Psoas muscle (tissue), 8 donors: ENCODE results near the gene CCDC201. TPM values are rescaled to one million over a fixed set of nuclear protein-coding genes. Genes with fewer than 3 reads are reported as not detected.
"Not testable (repeated sequence)": the region's sequence is repeated elsewhere in the genome, so short reads cannot be mapped to it uniquely, and the experiment has no call there.

Source experiments
- ATAC-seq, 4 donors: fragments of 200-7000 bp; cut with Tn5 transposase; one replicate each; pipeline ENCODE4 v1.9.1; 2020; ENCODE audit warnings: moderate library complexity in 3 of 4, mild to moderate bottlenecking in 2 of 4
- DNase-seq, 2 donors: peaks; one replicate each; pipeline ENCODE4 v3.0.0-alpha.2; 2020
- H3K27ac ChIP-seq: fragments of 200-600 bp; one replicate; pipeline ENCODE4 v1.8.0; 2022
- H3K27me3 ChIP-seq, 3 donors: fragments of 200-600 bp in 1 of 3; one replicate each; pipeline versions ENCODE4 v1.6.1 to v1.8.0; 2013 to 2022; ENCODE audit warnings: low read length in 2 of 3, mild to moderate bottlenecking in 2 of 3, moderate library complexity in 1 of 3; ENCODE audit not compliant: insufficient read depth in 3 of 3
- H3K36me3 ChIP-seq, 2 donors: fragments of 200-600 bp in 1 of 2; one replicate each; pipeline versions ENCODE4 v1.6.1 to v1.8.0; 2013 to 2022; ENCODE audit warnings: low read depth in 1 of 2, mild to moderate bottlenecking in 1 of 2, moderate library complexity in 1 of 2; ENCODE audit not compliant: insufficient read depth in 1 of 2
- H3K4me1 ChIP-seq: fragments of 200-600 bp; one replicate; pipeline ENCODE4 v1.8.0; 2022
- H3K4me3 ChIP-seq: fragments of 200-600 bp; one replicate; pipeline ENCODE4 v1.8.0; 2022; ENCODE audit warnings: mild to moderate bottlenecking
- H3K9me3 ChIP-seq: fragments of 200-600 bp; one replicate; pipeline ENCODE4 v1.8.0; 2022
- WGBS, 3 donors: extraction: QIAGEN DNeasy Blood & Tissue Kit; methylation state at CpG; one replicate each; pipeline versions ENCODE4 v1.1.6 to v1.1.7; 2013; 5-methylcytosine and 5-hydroxymethylcytosine counted together
- intact Hi-C, 2 donors: fragments of 100-400 bp; cut with DNase I; formaldehyde crosslinking; loops; one replicate each; pipeline versions ENCODE4 v1.11.0 to v1.14.2; 2022
- polyA plus RNA-seq, 3 donors: library from polyadenylated mRNA; stranded (reverse); fragments of 200-250 nt; gene quantifications; one replicate each; pipeline ENCODE4 v1.2.3, GENCODE V29; 2013
- total RNA-seq, 4 donors: library from RNA; stranded (reverse); fragmentation: NEBNext Ultra II Directional in 2 of 4; extraction: Animal tissue kit (Norgen Biotek cat#: 25700) in 2 of 4; gene quantifications; one replicate each; pipeline versions ENCODE4 v1.2.1 to v1.2.4, GENCODE V29; 2021 to 2023
- donor health status: healthy with polysubstance abuse.
- donor health status: DM: no; HTN: no; CAD: no; lungs with moderate emphysema.
- donor health status: Bipolar disorder and iron deficiency.
- donor health status: healthy.
- donor health status: DM: yes; HTN: yes; CAD: no.
- donor health status: DM: no; HTN: no; CAD: no.
- donor health status: DM: no; HTN: no; CAD: no.
- donor health status: DM: yes; HTN: yes; CAD: no.

Gene CCDC201
- total and polyA plus RNA-seq, 7 donors, result not detected

DNA sequence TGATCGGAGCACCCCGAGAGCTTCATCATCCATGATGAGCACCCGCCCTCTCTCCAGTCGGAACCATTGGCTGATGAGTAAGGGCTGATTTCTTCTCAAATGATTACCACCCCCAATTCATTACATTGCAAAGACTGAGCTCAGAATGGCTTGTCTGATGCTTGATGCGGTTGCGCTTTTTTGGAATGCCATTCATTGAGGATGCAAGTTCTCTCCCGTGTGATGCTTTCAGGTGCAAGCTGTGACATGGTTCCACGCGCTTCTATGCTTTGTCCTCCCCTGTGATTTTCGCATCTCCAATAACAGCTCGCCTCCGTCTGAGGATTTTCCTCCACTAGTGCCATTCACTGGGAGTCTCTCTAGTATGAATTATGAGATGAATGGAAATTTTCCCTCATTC lies 43.0 kb downstream of the CCDC201 start:
- H3K36me3 ChIP-seq, intact Hi-C loops, ATAC-seq, H3K27ac ChIP-seq, DNase-seq, H3K9me3 ChIP-seq, H3K4me1 ChIP-seq, H3K4me3 ChIP-seq, H3K27me3 ChIP-seq: not testable (repeated sequence)
- WGBS, 3 donors, result 87 to 92% (median 89%) methylated on average over 12 of the region's 12 CpGs

DNA sequence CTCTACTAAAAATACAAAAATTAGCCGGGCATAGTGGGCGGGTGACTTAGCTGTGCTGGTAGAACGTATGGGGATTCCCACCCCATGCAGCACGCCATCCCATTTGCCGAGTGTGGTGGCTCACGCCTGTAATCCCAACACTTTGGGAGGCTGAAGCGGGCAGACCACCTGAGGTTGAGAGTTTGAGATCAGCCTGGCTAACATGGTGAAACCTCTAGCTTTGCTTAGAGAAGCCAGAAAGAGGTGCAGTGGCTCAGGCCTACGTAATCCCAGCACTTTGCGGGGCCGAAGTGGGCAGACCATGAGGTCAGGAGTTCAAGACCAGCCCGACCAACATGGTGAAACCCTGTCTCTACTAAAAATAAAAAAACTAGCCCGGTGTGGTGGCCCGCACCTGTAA lies 45.2 kb downstream of the CCDC201 start:
- H3K27me3 ChIP-seq, H3K36me3 ChIP-seq, H3K27ac ChIP-seq, intact Hi-C loops, H3K4me3 ChIP-seq, ATAC-seq, H3K9me3 ChIP-seq, DNase-seq, H3K4me1 ChIP-seq: not testable (repeated sequence)
- WGBS, 3 donors, result 89 to 93% (median 91%) methylated on average over 13 of the region's 13 CpGs

DNA sequence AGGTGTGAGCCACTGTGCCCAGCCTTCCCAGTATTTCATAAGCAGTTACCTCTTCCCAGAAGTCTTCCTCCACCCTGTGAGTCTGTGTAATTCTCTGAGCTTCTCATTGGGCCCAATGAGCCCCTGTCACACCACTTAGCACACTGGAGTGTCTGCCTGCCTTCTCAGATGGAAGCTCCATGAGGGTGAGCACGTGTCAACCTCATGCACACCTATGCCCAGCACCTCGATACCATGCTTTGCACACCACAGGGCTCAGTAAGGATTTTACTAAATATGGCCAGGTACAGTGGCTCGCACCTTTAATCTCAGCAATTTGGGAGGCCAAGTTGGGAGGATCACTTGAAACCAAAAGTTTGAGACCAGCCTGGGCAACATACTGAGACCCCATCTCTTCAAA lies 46.3 kb downstream of the CCDC201 start:
- H3K27ac ChIP-seq, H3K4me3 ChIP-seq, DNase-seq, ATAC-seq, H3K4me1 ChIP-seq, H3K36me3 ChIP-seq, H3K9me3 ChIP-seq, intact Hi-C loops, H3K27me3 ChIP-seq: not testable (repeated sequence)
- 85 to 88% (median 88%) methylated on average over 3 of the region's 3 CpGs for WGBS, 3 donors

DNA sequence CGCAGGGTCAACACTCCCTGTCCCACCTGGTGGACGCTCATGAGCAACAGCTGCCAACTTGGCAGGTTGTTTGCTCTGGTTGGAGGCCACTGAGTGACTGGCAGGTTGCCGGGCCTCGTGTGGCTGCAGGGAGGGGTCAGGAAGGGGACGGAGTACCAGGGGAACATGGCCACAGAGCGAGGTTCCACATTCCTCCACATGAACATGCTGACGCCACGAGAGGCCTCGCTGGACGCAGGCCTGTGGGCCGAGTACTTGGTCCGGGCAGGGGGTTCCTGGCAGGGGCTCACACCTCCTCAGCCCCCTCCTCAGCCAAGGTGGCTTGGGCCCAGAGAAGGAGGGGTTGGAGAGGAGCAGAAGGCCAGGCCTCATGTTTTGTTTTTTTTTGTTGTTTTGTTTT lies 54.1 kb downstream of the CCDC201 start:
- intact Hi-C loops, H3K4me3 ChIP-seq, H3K9me3 ChIP-seq, DNase-seq, H3K27me3 ChIP-seq, H3K27ac ChIP-seq, ATAC-seq, H3K36me3 ChIP-seq, H3K4me1 ChIP-seq: not testable (repeated sequence)
- WGBS, 3 donors, result 76 to 81% (median 76%) methylated on average over 11 to 12 of the region's 12 CpGs

DNA sequence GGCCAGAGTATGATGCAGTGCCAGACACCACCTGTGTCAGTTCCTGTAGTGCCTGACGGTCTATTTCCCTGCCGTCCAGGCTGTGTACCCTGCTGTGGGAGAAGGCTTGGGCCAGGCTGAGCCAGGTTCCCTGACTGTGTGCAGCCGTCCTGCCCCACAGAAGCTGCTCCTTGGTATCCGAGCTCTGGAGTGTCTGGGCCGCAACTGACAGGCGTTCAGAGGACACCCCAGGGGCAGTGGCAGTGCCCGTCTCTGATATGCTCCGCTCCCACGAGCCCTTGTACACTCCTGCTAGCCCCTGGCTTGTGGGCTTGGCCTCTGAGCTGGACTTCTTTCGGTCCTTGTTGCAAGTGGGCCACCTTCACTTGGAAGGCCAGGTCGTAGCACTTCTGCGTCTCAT lies 55.0 kb downstream of the CCDC201 start:
- intact Hi-C loops, H3K4me1 ChIP-seq, H3K4me3 ChIP-seq, ATAC-seq, H3K27ac ChIP-seq, H3K9me3 ChIP-seq, H3K27me3 ChIP-seq, H3K36me3 ChIP-seq, DNase-seq: not testable (repeated sequence)
- WGBS, 3 donors, result 82 to 91% (median 88%) methylated on average over 6 to 12 of the region's 12 CpGs

DNA sequence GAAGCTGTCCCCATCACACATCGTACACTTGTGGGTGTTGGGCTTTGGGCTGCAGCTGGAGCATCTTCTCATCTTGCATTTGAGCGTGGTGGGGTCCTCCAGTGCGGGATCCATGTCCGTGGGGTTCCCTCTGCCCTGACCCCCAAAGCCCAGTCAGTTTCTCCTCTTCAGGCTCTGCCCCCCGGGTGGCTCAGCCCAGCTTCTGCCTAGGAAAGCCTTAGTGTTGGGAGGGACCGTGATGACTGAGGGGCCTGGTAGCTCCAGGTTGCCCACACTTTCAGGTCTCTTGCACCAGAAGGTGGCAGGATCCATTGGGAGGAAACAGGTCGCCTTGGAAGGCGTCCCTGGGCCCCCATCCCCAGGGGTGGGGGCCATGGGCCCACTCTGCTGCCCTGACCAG lies 55.9 kb downstream of the CCDC201 start:
- H3K27ac ChIP-seq, DNase-seq, intact Hi-C loops, H3K36me3 ChIP-seq, ATAC-seq, H3K27me3 ChIP-seq, H3K9me3 ChIP-seq, H3K4me1 ChIP-seq, H3K4me3 ChIP-seq: not testable (repeated sequence)
- WGBS, 3 donors, result 86 to 93% (median 91%) methylated on average over 6 to 8 of the region's 8 CpGs

DNA sequence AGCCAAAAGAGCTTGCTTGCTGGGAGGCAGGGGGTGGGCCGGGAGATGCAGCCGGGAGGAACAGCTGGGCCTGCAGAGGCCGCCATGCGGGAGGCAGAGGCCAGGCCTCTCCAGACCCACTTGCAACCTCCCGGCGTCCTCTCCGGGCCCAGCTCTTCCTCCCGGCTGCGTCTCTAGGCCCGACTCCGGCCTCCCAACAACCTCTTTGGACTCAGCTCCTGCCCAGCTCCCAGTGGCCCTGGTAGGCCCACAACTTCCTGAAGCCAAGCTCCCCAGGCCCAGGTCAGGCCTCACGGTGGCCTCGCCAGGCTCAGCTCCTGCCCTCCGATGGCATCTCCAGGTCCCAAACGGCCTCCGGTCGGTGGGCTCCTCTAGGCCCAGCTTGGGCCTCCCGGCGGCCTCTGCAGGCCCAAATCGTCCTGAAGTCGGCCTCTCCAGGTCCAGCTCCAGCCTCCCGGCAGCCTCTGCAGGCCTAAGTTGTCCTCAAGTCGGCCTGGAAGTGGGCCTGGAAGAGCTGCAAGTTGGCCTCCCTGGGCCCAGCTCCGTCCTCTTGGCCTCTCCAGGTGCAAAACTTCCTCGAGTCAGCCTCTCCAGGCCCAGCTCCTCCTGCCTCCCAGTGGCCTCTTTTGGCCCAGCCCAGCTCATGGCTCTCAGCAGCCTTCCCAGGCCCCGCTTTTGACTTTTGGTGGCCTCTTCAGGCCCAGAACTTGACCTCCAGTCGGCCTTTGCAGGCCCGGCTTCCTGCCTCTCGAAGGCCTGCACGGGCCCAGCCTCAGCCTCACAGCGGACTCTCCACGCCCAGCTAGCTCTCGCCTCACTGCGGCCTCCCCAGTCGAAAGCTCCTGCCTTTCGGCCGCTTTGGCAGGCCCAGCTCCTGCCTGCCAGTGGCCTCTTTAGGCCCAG lies 58.4 kb downstream of the CCDC201 start:
- ATAC-seq, intact Hi-C loops, H3K4me1 ChIP-seq, H3K36me3 ChIP-seq, H3K27ac ChIP-seq, H3K9me3 ChIP-seq, H3K4me3 ChIP-seq, H3K27me3 ChIP-seq: not testable (repeated sequence)
- 86 to 88% (median 87%) methylated on average over 33 to 37 of the region's 37 CpGs for WGBS, 3 donors
- peak in 1 of 2 donors; percentile 63 for DNase-seq

DNA sequence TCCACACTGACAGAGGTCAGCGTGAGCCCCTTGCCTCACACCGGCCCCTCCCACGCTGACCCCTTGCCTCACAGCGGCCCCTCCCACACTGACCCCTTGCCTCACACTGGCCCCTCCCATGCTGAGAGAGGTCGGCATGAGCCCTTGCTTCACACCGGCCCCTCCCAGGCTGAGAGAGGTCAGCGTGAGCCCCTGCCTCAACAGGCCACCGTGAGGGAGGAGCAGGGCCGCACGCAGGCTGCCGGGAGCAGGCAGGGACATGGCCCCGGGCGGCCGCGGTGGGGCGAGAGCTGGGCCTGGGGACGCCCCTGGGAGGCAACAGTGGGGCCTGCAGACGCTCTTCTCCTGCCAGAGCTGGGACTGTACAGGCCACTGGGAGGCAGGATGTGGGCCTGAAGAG lies 59.1 kb downstream of the CCDC201 start:
- H3K36me3 ChIP-seq, H3K9me3 ChIP-seq, H3K27ac ChIP-seq, H3K27me3 ChIP-seq, intact Hi-C loops, H3K4me1 ChIP-seq, ATAC-seq, DNase-seq, H3K4me3 ChIP-seq: not testable (repeated sequence)
- 82 to 94% (median 88%) methylated on average over 13 to 18 of the region's 18 CpGs for WGBS, 3 donors
